SK-N-SH (cell line): Measurements from ENCODE around the gene LAMB1. TPM values are rescaled to one million over a fixed set of nuclear protein-coding genes. Genes with fewer than 3 reads are reported as not detected.

Experiments used
- CTCF ChIA-PET: fragments of 300-600, 350-600 bp; formaldehyde crosslinking; extraction: SDS; loops from one replicate; lab custom pipeline; 2021; lab: Yijun Ruan, JAX
- POLR2A ChIA-PET: fragments of 350-600 bp; sonication (Branson Sonifier 250); formaldehyde crosslinking; extraction: SDS; loops from one replicate; lab custom pipeline; 2020; ENCODE audit warnings: antibody characterized with exemption, inconsistent platforms; lab: Yijun Ruan, JAX
- DNase-seq: peaks from one replicate; pipeline ENCODE4 v3.0.0; 2012
- H2AFZ ChIP-seq: fragments of 200-600 bp; sonication (generic); 2 replicates; pipeline ENCODE4 v1.8.1; 2016; ENCODE audit warnings: antibody characterized with exemption, mild to moderate bottlenecking, low read depth
- H3F3A ChIP-seq: fragments of 200-600 bp; sonication (generic); replicated peaks from 2 replicates; pipeline ENCODE3; 2016; ENCODE audit warnings: antibody characterized with exemption, mild to moderate bottlenecking; ENCODE audit not compliant: insufficient read depth
- H3K27ac ChIP-seq, 2 experiments: fragments of 200-500 bp in 1 of 2; fragments of 200-600 bp in 1 of 2; sonication (Bioruptor generic) in 1 of 2; sonication (generic), shearing (Covaris generic) in 1 of 2; 2 replicates each; pipeline versions ENCODE4 v1.5.1 to v1.6.1; 2014 to 2016; ENCODE audit warnings: low read depth in 2 of 2, inconsistent platforms in 1 of 2, low read length in 1 of 2, mild to moderate bottlenecking in 1 of 2, mixed read lengths in 1 of 2
- H3K27me3 ChIP-seq: fragments of 200-600 bp; sonication (generic), shearing (Covaris generic); 2 replicates; pipeline ENCODE4 v1.6.1; 2016; ENCODE audit warnings: mixed run types; ENCODE audit not compliant: insufficient read depth
- H3K36me3 ChIP-seq, 2 experiments: fragments of 200-500 bp in 1 of 2; fragments of 200-600 bp in 1 of 2; sonication (Bioruptor generic) in 1 of 2; sonication (generic) in 1 of 2; replicated peaks in 1 of 2; 2 replicates each; pipeline versions ENCODE3 to v1.5.1; 2014 to 2016; ENCODE audit warnings: low read length in 1 of 2, mild to moderate bottlenecking in 1 of 2; ENCODE audit not compliant: insufficient read depth in 2 of 2, control insufficient read depth in 1 of 2
- H3K4me1 ChIP-seq, 2 experiments: fragments of 200-500 bp in 1 of 2; fragments of 200-600 bp in 1 of 2; sonication (Bioruptor generic) in 1 of 2; sonication (generic), shearing (Covaris generic) in 1 of 2; 2 replicates each; pipeline versions ENCODE4 v1.5.1 to v1.6.1; 2014 to 2016; ENCODE audit warnings: low read depth in 1 of 2, low read length in 1 of 2, mixed run types in 1 of 2; ENCODE audit not compliant: insufficient read depth in 2 of 2, control insufficient read depth in 1 of 2
- H3K4me2 ChIP-seq: fragments of 200-600 bp; sonication (generic), shearing (Covaris generic); 2 replicates; pipeline ENCODE4 v1.6.1; 2017; ENCODE audit warnings: mixed run types
- H3K4me3 ChIP-seq, 2 experiments: fragments of 200-500 bp in 1 of 2; fragments of 200-600 bp in 1 of 2; sonication (Bioruptor generic) in 1 of 2; sonication (generic), shearing (Covaris generic) in 1 of 2; 2 replicates each; pipeline versions ENCODE4 v1.5.1 to v1.8.1; 2014 to 2016; ENCODE audit warnings: low read depth in 2 of 2, inconsistent platforms in 1 of 2, low read length in 1 of 2, mild to moderate bottlenecking in 1 of 2, mixed read lengths in 1 of 2, moderate library complexity in 1 of 2
- H3K79me2 ChIP-seq: fragments of 200-600 bp; sonication (generic); 2 replicates; pipeline ENCODE4 v1.8.1; 2017; ENCODE audit warnings: mild to moderate bottlenecking; ENCODE audit not compliant: insufficient read depth
- H3K9ac ChIP-seq: fragments of 200-600 bp; sonication (generic); 2 replicates; pipeline ENCODE4 v1.6.1; 2017; ENCODE audit warnings: mixed run types
- H3K9me2 ChIP-seq: fragments of 200-600 bp; sonication (generic); 2 replicates; pipeline ENCODE4 v1.6.1; 2017; ENCODE audit warnings: mixed run types
- H3K9me3 ChIP-seq: fragments of 200-600 bp; sonication (generic); 2 replicates; pipeline ENCODE4 v1.6.1; 2017; ENCODE audit warnings: mixed run types, mild to moderate bottlenecking, moderate library complexity
- H4K20me1 ChIP-seq: fragments of 200-600 bp; sonication (generic); 2 replicates; pipeline ENCODE4 v1.6.1; 2017; ENCODE audit warnings: mild to moderate bottlenecking, mixed run types; ENCODE audit not compliant: insufficient read depth
- CHD2 ChIP-seq: fragments of 150-350 bp; IDR thresholded peaks from 2 replicates; pipeline ENCODE4 v1.6.1; 2018; ENCODE audit warnings: low read length; ENCODE audit not compliant: partially characterized antibody
- ELF1 ChIP-seq: IDR thresholded peaks from 2 replicates; pipeline ENCODE4 v1.4.0; 2012
- EP300 ChIP-seq, 2 experiments: IDR thresholded peaks; 2 replicates each; pipeline versions ENCODE4 v1.4.0 to v1.6.1; 2012; ENCODE audit warnings: borderline replicate concordance in 1 of 2, low read depth in 1 of 2, low read length in 1 of 2
- FOXJ3 ChIP-seq: sonication (generic); formaldehyde crosslinking; IDR thresholded peaks from 2 replicates; pipeline ENCODE4 v1.5.1; 2020; ENCODE audit warnings: mild to moderate bottlenecking, missing genetic modification reagents
- GABPA ChIP-seq: IDR thresholded peaks from 2 replicates; pipeline ENCODE4 v1.4.0; 2012; ENCODE audit warnings: low read depth, mild to moderate bottlenecking
- GATA2 ChIP-seq: sonication (generic); formaldehyde crosslinking; IDR thresholded peaks from 2 replicates; pipeline ENCODE4 v1.5.0; 2020; ENCODE audit warnings: mild to moderate bottlenecking, missing genetic modification reagents
- JUND ChIP-seq: IDR thresholded peaks from 2 replicates; pipeline ENCODE4 v1.4.0; 2012
- MEF2A ChIP-seq: IDR thresholded peaks from 2 replicates; pipeline ENCODE4 v1.4.0; 2012; ENCODE audit warnings: low read depth, borderline replicate concordance
- NRF1 ChIP-seq: IDR thresholded peaks from 2 replicates; pipeline ENCODE4 v1.6.1; 2012; ENCODE audit warnings: low read depth, mild to moderate bottlenecking, low read length
- RAD21 ChIP-seq: IDR thresholded peaks from 2 replicates; pipeline ENCODE4 v1.6.1; 2012; ENCODE audit warnings: mild to moderate bottlenecking, low read length
- RCOR1 ChIP-seq: fragments of 150-350 bp; IDR thresholded peaks from 2 replicates; pipeline ENCODE4 v1.6.1; 2017; ENCODE audit warnings: antibody characterized with exemption, low read length
- RFX5 ChIP-seq: IDR thresholded peaks from 2 replicates; pipeline ENCODE4 v1.6.1; 2012; ENCODE audit warnings: mild to moderate bottlenecking, improper control_type of control experiment, low read length
- RXRA ChIP-seq: IDR thresholded peaks from 2 replicates; pipeline ENCODE4 v1.4.0; 2012; ENCODE audit warnings: low read depth, mild to moderate bottlenecking, borderline replicate concordance
- SMC3 ChIP-seq: IDR thresholded peaks from 2 replicates; pipeline ENCODE4 v1.6.1; 2012; ENCODE audit warnings: low read depth, low read length, improper control_type of control experiment
- TCF12 ChIP-seq: IDR thresholded peaks from 2 replicates; pipeline ENCODE4 v1.4.0; 2012
- WGBS: methylation state at CpG from one replicate; pipeline ENCODE4 v1.1.6; 2017; ENCODE audit warnings: low lambda C conversion rate; 5-methylcytosine and 5-hydroxymethylcytosine counted together
- polyA plus RNA-seq, 3 experiments: library from polyadenylated mRNA; depleted of rRNA; stranded (reverse); fragments of >200 nt; gene quantifications; 2 replicates each; pipeline ENCODE4 v1.2.3, GENCODE V29; 2012
- TF ChIP-seq, protein P1 (sequence below): fragments of 150-350 bp; IDR thresholded peaks from 2 replicates; pipeline ENCODE4 v1.6.1; 2017; ENCODE audit warnings: antibody characterized with exemption, low read length, low read depth, borderline replicate concordance
- TF ChIP-seq, protein P2 (sequence below): fragments of 200-600 bp; sonication (generic); IDR thresholded peaks from 2 replicates; pipeline ENCODE4 v1.6.1; 2017; ENCODE audit warnings: antibody characterized with exemption, mild to moderate bottlenecking, moderate library complexity
- TF ChIP-seq, protein P3 (sequence below): IDR thresholded peaks from 2 replicates; pipeline ENCODE4 v1.4.0; 2012; ENCODE audit warnings: low read depth
- TF ChIP-seq, protein P4 (sequence below): IDR thresholded peaks from 2 replicates; pipeline ENCODE4 v1.4.0; 2012; ENCODE audit warnings: low read depth, borderline replicate concordance

LAMB1 gene
- polyA plus RNA-seq, 1 of the 3 experiments (the other 2 are of a cell fraction) = 435 TPM

GRCh38 chr7:107874605-107875446 lies 128.1 kb downstream of the LAMB1 start:
- H3K4me1 ChIP-seq = peaks cover 0 to 2% of the 10 kb centered on the region in 2 experiments; a peak in 1 of 4 replicates
- ChIA-PET CTCF (interaction anchor here (0.5 to 11.3 kb wide), 82 partner anchors 10 to 1087 kb away, joined by 3 to 284 read pairs (median 3); partner anchors contain the start of genes CBLL1, COG5, DLD and DUS4L), POLR2A (interaction anchor here (0.6 to 1.7 kb wide), 2 partner anchors 131 to 591 kb away, joined by 3 to 15 read pairs; partner anchors contain the start of gene CBLL1)
- TF ChIP-seq RFX5 (peak; percentile 73; the same call in 1 of the 2 replicates), CHD2 (peak; percentile 44), SMC3 (peak; percentile 86), ELF1 (no peak), GABPA (no peak), RAD21 (peak; percentile 98), RCOR1 (no peak), GATA2 (CRISPR knock-in tag) (peak; percentile 93), MEF2A (no peak), FOXJ3 (CRISPR knock-in tag) (no peak), TCF12 (no peak), JUND (no peak), RXRA (no peak), NRF1 (no peak), EP300 (IDR thresholded peaks at IDR 0.05; ENCODE audit: borderline replicate concordance in 1 of 2, low read depth in 1 of 2, low read length in 1 of 2) (0 out of 4 replicates have a peak, but pooled peaks of 1 of the 2 experiments have one; percentile 29)
- TF ChIP-seq, protein P1, sequence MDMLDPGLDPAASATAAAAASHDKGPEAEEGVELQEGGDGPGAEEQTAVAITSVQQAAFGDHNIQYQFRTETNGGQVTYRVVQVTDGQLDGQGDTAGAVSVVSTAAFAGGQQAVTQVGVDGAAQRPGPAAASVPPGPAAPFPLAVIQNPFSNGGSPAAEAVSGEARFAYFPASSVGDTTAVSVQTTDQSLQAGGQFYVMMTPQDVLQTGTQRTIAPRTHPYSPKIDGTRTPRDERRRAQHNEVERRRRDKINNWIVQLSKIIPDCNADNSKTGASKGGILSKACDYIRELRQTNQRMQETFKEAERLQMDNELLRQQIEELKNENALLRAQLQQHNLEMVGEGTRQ = no peak; the same call in 1 of the 2 replicates
- TF ChIP-seq, protein P2, sequence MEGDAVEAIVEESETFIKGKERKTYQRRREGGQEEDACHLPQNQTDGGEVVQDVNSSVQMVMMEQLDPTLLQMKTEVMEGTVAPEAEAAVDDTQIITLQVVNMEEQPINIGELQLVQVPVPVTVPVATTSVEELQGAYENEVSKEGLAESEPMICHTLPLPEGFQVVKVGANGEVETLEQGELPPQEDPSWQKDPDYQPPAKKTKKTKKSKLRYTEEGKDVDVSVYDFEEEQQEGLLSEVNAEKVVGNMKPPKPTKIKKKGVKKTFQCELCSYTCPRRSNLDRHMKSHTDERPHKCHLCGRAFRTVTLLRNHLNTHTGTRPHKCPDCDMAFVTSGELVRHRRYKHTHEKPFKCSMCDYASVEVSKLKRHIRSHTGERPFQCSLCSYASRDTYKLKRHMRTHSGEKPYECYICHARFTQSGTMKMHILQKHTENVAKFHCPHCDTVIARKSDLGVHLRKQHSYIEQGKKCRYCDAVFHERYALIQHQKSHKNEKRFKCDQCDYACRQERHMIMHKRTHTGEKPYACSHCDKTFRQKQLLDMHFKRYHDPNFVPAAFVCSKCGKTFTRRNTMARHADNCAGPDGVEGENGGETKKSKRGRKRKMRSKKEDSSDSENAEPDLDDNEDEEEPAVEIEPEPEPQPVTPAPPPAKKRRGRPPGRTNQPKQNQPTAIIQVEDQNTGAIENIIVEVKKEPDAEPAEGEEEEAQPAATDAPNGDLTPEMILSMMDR = peak; percentile 97
- TF ChIP-seq, protein P3, sequence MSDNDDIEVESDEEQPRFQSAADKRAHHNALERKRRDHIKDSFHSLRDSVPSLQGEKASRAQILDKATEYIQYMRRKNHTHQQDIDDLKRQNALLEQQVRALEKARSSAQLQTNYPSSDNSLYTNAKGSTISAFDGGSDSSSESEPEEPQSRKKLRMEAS = no peak
- TF ChIP-seq, protein P4, sequence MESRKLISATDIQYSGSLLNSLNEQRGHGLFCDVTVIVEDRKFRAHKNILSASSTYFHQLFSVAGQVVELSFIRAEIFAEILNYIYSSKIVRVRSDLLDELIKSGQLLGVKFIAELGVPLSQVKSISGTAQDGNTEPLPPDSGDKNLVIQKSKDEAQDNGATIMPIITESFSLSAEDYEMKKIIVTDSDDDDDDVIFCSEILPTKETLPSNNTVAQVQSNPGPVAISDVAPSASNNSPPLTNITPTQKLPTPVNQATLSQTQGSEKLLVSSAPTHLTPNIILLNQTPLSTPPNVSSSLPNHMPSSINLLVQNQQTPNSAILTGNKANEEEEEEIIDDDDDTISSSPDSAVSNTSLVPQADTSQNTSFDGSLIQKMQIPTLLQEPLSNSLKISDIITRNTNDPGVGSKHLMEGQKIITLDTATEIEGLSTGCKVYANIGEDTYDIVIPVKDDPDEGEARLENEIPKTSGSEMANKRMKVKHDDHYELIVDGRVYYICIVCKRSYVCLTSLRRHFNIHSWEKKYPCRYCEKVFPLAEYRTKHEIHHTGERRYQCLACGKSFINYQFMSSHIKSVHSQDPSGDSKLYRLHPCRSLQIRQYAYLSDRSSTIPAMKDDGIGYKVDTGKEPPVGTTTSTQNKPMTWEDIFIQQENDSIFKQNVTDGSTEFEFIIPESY = no peak
- H3F3A ChIP-seq = peaks cover 8% of the 10 kb centered on the region
- no peak overlapping the region for H3K4me2 ChIP-seq
- peak; percentile 82 for DNase-seq
- no peaks in the 10 kb centered on the region for H3K9me2 ChIP-seq
- WGBS = 21% methylated on average over 6 of the region's 6 CpGs
- H3K9ac ChIP-seq = no peak overlapping the region
- H3K9me3 ChIP-seq = no peaks in the 10 kb centered on the region; the same call in 1 of the 2 replicates
- no peak overlapping the region; a peak in 1 of 4 replicates for H3K4me3 ChIP-seq
- H4K20me1 ChIP-seq = no peaks in the 10 kb centered on the region
- no peak overlapping the region for H3K27ac ChIP-seq
- H2AFZ ChIP-seq = peak overlapping the region; percentile 33; the same call in 1 of the 2 replicates
- no peaks in the 10 kb centered on the region for H3K36me3 ChIP-seq
- H3K27me3 ChIP-seq = no peaks in the 10 kb centered on the region; the same call in 1 of the 2 replicates
- no peaks in the 10 kb centered on the region for H3K79me2 ChIP-seq
